ENCODE results near the gene PSEN2.

The PSEN2 gene

DNA sequence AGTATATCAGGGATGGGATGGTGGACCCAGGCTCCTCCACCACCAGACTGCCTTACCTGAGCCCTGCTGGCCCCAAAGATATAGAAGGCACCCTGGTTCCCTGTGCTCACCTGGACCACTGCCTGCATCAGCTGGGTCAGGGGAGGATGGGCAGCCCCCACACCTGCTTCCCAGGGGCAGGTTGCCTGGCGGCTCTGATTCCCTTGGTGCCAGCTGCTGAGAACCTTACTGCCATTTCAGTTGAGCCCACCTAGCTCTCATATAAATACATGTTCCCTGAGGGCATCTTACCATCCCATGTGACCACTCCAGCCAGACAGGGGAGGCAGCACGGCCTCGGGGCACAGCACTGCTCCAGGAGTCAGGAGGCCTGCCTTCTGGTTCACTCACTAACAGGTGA is 24.4 kb downstream of the PSEN2 start:
- H2AFZ ChIP-seq (ENCODE audit: low read length), result no peak overlapping the region
- H3K9me3 ChIP-seq (ENCODE audit: low read length), result no peaks in the 10 kb centered on the region
- no peak overlapping the region for H3K9ac ChIP-seq (ENCODE audit: low read length)
- TF ChIP-seq, protein P1, sequence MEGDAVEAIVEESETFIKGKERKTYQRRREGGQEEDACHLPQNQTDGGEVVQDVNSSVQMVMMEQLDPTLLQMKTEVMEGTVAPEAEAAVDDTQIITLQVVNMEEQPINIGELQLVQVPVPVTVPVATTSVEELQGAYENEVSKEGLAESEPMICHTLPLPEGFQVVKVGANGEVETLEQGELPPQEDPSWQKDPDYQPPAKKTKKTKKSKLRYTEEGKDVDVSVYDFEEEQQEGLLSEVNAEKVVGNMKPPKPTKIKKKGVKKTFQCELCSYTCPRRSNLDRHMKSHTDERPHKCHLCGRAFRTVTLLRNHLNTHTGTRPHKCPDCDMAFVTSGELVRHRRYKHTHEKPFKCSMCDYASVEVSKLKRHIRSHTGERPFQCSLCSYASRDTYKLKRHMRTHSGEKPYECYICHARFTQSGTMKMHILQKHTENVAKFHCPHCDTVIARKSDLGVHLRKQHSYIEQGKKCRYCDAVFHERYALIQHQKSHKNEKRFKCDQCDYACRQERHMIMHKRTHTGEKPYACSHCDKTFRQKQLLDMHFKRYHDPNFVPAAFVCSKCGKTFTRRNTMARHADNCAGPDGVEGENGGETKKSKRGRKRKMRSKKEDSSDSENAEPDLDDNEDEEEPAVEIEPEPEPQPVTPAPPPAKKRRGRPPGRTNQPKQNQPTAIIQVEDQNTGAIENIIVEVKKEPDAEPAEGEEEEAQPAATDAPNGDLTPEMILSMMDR (IDR thresholded peaks at IDR 0.05; ENCODE audit: low read length), result no peak
- TF ChIP-seq EZH2 (IDR thresholded peaks at IDR 0.05; ENCODE audit: borderline replicate concordance, low read length), result no peak
- H3K79me2 ChIP-seq (ENCODE audit: insufficient read depth, low read length), result no peaks in the 10 kb centered on the region
- H3K4me3 ChIP-seq (ENCODE audit: low read depth, low read length, poor library complexity, severe bottlenecking), result no peak overlapping the region
- no peaks in the 10 kb centered on the region for H3K9me2 ChIP-seq (ENCODE audit: low read depth, low read length)
- H3K27ac ChIP-seq (ENCODE audit: low read depth, low read length, poor library complexity, severe bottlenecking), result no peak overlapping the region
- H3K27me3 ChIP-seq (ENCODE audit: insufficient read depth, low read length), result no peaks in the 10 kb centered on the region; the same call in 1 of the 2 replicates
- H4K20me1 ChIP-seq (ENCODE audit: insufficient read depth, low read length), result no peaks in the 10 kb centered on the region
- H3K4me2 ChIP-seq (ENCODE audit: low read length), result no peak overlapping the region
- H3F3A ChIP-seq (ENCODE audit: insufficient read depth, low read length), result no peaks in the 10 kb centered on the region
- H3K4me1 ChIP-seq (ENCODE audit: insufficient read depth, low read length, severe bottlenecking), result no peaks in the 10 kb centered on the region
- H3K36me3 ChIP-seq (ENCODE audit: insufficient read depth, low read length), result no peaks in the 10 kb centered on the region

DNA sequence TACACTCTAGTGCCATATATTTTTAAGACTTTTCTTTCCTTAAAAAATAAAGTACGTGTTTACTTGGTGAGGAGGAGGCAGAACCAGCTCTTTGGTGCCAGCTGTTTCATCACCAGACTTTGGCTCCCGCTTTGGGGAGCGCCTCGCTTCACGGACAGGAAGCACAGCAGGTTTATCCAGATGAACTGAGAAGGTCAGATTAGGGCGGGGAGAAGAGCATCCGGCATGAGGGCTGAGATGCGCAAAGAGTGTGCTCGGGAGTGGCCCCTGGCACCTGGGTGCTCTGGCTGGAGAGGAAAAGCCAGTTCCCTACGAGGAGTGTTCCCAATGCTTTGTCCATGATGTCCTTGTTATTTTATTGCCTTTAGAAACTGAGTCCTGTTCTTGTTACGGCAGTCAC is 25.2 kb downstream of the PSEN2 start:
- Histone ChIP-seq H4K20me1 (ENCODE audit: insufficient read depth, low read length) (no peaks in the 10 kb centered on the region), H3K27ac (ENCODE audit: low read depth, low read length, poor library complexity, severe bottlenecking) (no peak overlapping the region), H2AFZ (ENCODE audit: low read length) (no peak overlapping the region), H3K4me1 (ENCODE audit: insufficient read depth, low read length, severe bottlenecking) (no peaks in the 10 kb centered on the region), H3K36me3 (ENCODE audit: insufficient read depth, low read length) (no peaks in the 10 kb centered on the region), H3K9ac (ENCODE audit: low read length) (no peak overlapping the region), H3K9me3 (ENCODE audit: low read length) (no peaks in the 10 kb centered on the region), H3K9me2 (ENCODE audit: low read depth, low read length) (no peaks in the 10 kb centered on the region), H3K4me2 (ENCODE audit: low read length) (no peak overlapping the region), H3K27me3 (ENCODE audit: insufficient read depth, low read length) (no peaks in the 10 kb centered on the region; the same call in 1 of the 2 replicates), H3F3A (ENCODE audit: insufficient read depth, low read length) (no peaks in the 10 kb centered on the region), H3K79me2 (ENCODE audit: insufficient read depth, low read length) (no peaks in the 10 kb centered on the region), H3K4me3 (ENCODE audit: low read depth, low read length, poor library complexity, severe bottlenecking) (no peak overlapping the region)
- TF ChIP-seq, protein P1 (IDR thresholded peaks at IDR 0.05; ENCODE audit: low read length), result no peak
- no peak for TF ChIP-seq EZH2 (IDR thresholded peaks at IDR 0.05; ENCODE audit: borderline replicate concordance, low read length)

DNA sequence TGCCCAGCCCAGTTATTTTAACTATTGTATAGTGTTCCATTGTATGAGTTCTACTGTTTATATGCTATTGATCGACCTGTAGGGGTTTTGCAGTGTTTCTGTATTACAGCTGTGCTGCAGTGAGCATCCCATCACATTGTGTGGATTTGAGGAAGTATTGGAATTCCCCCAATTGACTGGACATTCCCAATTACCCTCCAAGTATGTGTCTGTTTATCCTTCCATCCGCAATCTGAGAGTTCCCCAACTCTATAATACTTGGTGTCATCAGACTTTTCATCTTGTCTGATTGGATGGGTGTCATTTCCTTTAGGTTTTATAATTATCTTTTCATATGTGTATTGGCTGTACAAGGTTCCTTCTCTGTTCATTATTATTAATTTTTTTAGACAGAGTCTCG is 27.8 kb downstream of the PSEN2 start:
- Histone ChIP-seq H3K9me2 (ENCODE audit: low read depth, low read length) (no peaks in the 10 kb centered on the region), H4K20me1 (ENCODE audit: insufficient read depth, low read length) (no peaks in the 10 kb centered on the region), H3F3A (ENCODE audit: insufficient read depth, low read length) (no peaks in the 10 kb centered on the region), H3K79me2 (ENCODE audit: insufficient read depth, low read length) (no peaks in the 10 kb centered on the region), H3K4me1 (ENCODE audit: insufficient read depth, low read length, severe bottlenecking) (no peaks in the 10 kb centered on the region), H3K4me3 (ENCODE audit: low read depth, low read length, poor library complexity, severe bottlenecking) (no peak overlapping the region), H2AFZ (ENCODE audit: low read length) (no peak overlapping the region), H3K36me3 (ENCODE audit: insufficient read depth, low read length) (no peaks in the 10 kb centered on the region), H3K4me2 (ENCODE audit: low read length) (no peak overlapping the region), H3K27ac (ENCODE audit: low read depth, low read length, poor library complexity, severe bottlenecking) (no peak overlapping the region), H3K9me3 (ENCODE audit: low read length) (no peaks in the 10 kb centered on the region), H3K9ac (ENCODE audit: low read length) (no peak overlapping the region), H3K27me3 (ENCODE audit: insufficient read depth, low read length) (no peaks in the 10 kb centered on the region; the same call in 1 of the 2 replicates)
- TF ChIP-seq, protein P1 (IDR thresholded peaks at IDR 0.05; ENCODE audit: low read length), result no peak
- no peak for TF ChIP-seq EZH2 (IDR thresholded peaks at IDR 0.05; ENCODE audit: borderline replicate concordance, low read length)
